HG02798 (cell line): ENCODE results near the gene BTBD9.

Experiments used
- ATAC-seq: cut with Tn5 transposase; IDR thresholded peaks from one replicate; pipeline ENCODE4 v1.9.1; 2021; ENCODE audit warnings: mild to moderate bottlenecking; ENCODE audit not compliant: unreplicated experiment, poor library complexity

BTBD9 gene

GRCh38 chr6:38320843-38321242 lies 318.9 kb downstream of the BTBD9 start:
- peak; percentile 70 for ATAC-seq

GRCh38 chr6:38320358-38320757 lies 319.4 kb downstream of the BTBD9 start:
- ATAC-seq: no peak

GRCh38 chr6:38319256-38320212 lies 320.2 kb downstream of the BTBD9 start:
- ATAC-seq: no peak

- ATAC-seq: peak; percentile 48
Observed at GRCh38 chr6:38316099-38316868, 323.4 kb downstream of the BTBD9 start.

GRCh38 chr6:38311201-38311600 lies 328.5 kb downstream of the BTBD9 start:
- ATAC-seq: no peak

GRCh38 chr6:38310061-38310460 lies 329.7 kb downstream of the BTBD9 start:
- ATAC-seq: no peak

GRCh38 chr6:38307740-38308139 lies 332.0 kb downstream of the BTBD9 start:
- peak; percentile 67 for ATAC-seq

GRCh38 chr6:38306931-38307330 lies 332.8 kb downstream of the BTBD9 start:
- ATAC-seq: peak; percentile 65

- peak; percentile 45 for ATAC-seq
Observed at GRCh38 chr6:38305995-38306681, 333.6 kb downstream of the BTBD9 start.

- no peak for ATAC-seq
Observed at GRCh38 chr6:38302838-38303237, 336.9 kb downstream of the BTBD9 start.

GRCh38 chr6:38302081-38302480 lies 337.6 kb downstream of the BTBD9 start:
- no peak for ATAC-seq

GRCh38 chr6:38290133-38290799 lies 349.5 kb downstream of the BTBD9 start:
- ATAC-seq: no peak

GRCh38 chr6:38287487-38287886 lies 352.2 kb downstream of the BTBD9 start:
- ATAC-seq: no peak

- ATAC-seq: no peak
Observed at GRCh38 chr6:38284802-38285394, 354.8 kb downstream of the BTBD9 start.

GRCh38 chr6:38283734-38284362 lies 355.9 kb downstream of the BTBD9 start:
- no peak for ATAC-seq

GRCh38 chr6:38282911-38283310 lies 356.8 kb downstream of the BTBD9 start:
- ATAC-seq: no peak

- no peak for ATAC-seq
Observed at GRCh38 chr6:38281126-38281525, 358.6 kb downstream of the BTBD9 start.

- no peak for ATAC-seq
Observed at GRCh38 chr6:38279963-38280588, 359.7 kb downstream of the BTBD9 start.

GRCh38 chr6:38279423-38279822 lies 360.3 kb downstream of the BTBD9 start:
- no peak for ATAC-seq
